GM19467 (cell line): ENCODE results near the gene ZDHHC20.
"Not testable (repeated sequence)": the region's sequence is repeated elsewhere in the genome, so short reads cannot be mapped to it uniquely, and the experiment has no call there.

Experiments
- ATAC-seq: cut with Tn5 transposase; IDR thresholded peaks from one replicate; pipeline ENCODE4 v1.9.1; 2021; ENCODE audit warnings: mild to moderate bottlenecking, moderate library complexity; ENCODE audit not compliant: unreplicated experiment

The ZDHHC20 gene

GRCh38 chr13:21435687-21436151 lies 23.4 kb downstream of the ZDHHC20 start:
- ATAC-seq, result peak; percentile 95

DNA sequence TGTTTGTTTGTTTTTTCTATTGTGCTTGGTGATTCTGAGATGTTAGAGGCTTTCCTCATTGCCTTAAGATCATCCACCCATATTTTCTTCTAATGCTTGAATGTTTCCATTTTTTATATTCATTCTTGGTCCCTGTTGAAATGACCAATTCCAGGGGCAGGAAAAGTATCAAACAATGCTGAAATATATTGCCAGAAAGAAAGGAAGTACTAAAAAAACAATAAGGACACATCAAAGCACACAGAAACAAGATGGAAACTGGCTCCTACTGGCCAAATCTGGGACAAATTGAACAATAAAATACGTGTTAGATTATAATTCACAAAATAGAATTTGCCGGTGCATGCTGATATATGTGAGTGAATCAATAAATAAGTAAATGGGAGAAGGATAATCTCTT lies 23.9 kb downstream of the ZDHHC20 start:
- ATAC-seq, result no peak

DNA sequence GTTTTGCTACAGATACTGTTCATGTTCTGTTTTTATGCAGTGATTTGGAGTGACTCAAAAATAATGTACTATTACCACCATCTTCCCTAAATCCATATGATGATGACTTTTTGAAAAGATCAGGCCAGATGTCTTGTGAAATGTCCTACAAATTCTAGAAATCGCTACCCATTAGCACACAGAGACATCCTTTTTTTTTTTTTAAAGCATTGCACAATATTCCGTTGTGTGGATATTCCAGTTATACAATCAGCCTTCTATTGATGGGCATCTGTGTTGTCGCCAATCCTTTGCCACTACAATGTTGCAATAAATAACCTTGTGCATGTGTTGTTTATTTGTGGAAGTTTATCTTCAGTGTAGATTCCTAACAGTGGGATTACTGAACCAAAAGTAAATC lies 24.5 kb downstream of the ZDHHC20 start:
- ATAC-seq, result no peak

DNA sequence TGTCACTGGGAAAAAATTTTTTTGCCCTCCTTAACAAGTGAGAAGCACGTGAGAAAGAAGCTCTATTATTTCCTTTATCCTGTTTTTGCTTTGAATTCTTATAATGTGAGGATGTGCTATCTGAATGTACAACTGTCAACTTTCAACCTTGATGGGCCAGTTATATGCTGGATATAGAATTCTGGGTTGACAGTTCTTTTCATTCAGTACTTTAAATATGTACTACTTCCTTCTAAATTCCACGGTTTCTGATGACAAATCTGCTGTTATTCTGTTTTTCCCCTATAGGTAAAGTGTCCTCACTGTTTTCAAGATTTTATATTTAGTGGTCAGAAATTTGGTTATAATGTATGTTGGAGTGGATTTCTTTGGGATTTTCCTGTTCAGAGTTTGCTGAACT lies 29.9 kb downstream of the ZDHHC20 start:
- no peak for ATAC-seq

DNA sequence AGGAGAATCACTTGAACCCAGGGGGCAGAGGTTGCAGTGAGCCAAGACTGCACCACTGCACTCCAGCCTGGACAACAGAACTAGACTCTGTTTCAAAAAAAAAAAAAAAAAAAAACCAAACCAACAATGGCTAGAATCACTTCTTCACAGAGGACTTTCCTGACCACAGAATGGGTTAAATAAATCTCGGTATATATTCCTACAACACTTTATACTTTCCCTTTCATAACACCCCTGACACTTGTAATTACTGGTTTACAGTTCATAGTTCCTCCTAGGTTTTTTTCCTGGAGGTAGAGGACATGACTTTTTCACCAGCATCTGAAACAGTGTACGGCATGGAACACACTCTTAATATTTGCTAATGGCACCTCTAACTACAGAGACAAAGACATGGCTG lies 31.4 kb downstream of the ZDHHC20 start:
- ATAC-seq, result no peak

DNA sequence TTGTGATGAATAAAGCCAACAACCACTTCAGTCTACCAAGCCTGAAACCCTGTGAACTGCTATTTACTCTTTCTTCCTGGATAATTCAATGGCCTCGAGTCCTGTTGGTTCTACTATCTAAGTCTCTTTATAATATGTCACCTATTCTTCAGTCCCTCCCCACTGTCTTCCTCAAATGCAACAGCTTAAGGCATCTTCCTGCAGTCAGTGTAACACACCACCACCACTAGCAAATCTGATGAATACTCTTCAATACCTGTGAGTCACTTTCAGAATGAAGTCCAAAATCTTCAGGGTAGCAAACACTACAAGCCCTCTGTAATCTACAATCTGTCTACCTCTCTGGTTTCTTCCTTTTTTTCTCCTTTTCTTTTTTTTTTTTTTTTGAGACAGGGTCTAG lies 32.9 kb downstream of the ZDHHC20 start:
- no peak for ATAC-seq

- no peak for ATAC-seq
Measured at GRCh38 chr13:21420706-21421105, 38.4 kb downstream of the ZDHHC20 start.

DNA sequence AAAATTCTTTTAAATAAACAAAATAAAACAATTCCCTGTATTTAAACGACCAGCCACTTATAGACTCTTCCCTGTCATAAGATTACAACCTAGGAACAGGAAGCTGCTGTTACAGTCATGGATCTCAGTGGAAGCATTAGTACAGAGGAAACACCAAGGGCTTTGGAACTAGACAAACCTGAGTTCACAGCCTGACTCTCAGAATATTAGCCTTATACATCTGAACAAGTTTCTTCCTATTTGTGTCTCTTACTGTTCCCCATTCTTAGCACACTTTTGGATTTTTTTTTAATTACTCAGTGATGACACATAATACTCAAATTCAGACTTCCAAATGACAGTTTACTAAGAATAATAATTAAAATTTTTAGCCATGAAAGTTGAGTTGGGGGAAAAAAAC lies 46.1 kb downstream of the ZDHHC20 start:
- ATAC-seq, result no peak

- ATAC-seq, result not testable (repeated sequence)
Measured at GRCh38 chr13:21410453-21410852, 48.6 kb downstream of the ZDHHC20 start.

GRCh38 chr13:21405309-21405708 lies 53.8 kb downstream of the ZDHHC20 start:
- no peak for ATAC-seq

DNA sequence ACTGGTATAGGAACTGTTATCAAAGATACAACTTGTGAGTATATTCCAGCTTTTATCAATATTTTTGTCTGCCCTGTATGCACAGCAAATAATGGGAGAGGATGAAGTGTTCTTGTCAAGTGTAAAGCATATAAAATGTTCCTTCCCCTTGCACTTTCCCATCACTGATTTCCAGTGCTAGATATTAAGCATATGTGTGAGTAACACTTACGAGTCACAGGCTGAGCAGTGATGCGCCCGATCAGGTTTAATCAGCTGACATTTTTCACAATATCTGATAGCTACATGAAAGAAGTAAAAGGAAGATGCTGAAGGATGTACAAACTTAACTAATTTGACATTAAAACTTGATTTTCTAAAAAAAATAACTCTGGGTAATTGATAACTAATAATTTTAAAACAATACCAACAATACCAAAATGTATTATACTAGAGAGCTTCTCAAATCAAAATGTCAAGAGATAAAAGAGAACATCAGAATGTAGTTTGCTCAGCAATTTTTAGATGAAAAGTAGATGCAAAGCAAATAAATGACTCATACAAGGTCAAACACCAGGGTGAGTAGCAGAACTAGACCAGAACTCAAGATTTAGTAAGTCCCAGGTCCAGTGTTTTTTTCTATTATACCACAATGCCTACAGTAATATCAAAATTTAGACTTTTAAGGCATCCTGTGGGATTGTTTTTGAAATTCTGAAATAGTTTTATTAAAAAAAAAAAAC lies 56.4 kb downstream of the ZDHHC20 start:
- no peak for ATAC-seq

DNA sequence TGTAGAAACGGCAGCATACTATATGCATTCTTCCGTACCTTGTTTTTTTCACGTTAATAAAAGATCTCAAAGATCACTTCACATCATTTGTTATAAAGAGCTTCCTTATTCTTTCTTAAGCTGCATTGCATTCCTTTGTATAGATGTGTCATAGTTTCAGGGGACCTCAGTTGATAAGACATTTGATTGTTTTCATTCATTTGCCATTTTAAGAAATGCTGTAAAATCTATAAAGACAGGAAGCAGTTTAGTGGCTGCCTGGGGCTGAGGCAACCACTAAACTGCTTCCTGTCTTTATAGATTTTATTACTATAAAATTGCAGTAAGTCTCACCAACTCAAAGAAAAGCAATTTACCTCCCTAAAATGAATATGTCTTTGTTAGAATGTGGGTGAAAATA lies 59.4 kb downstream of the ZDHHC20 start:
- ATAC-seq, result no peak

DNA sequence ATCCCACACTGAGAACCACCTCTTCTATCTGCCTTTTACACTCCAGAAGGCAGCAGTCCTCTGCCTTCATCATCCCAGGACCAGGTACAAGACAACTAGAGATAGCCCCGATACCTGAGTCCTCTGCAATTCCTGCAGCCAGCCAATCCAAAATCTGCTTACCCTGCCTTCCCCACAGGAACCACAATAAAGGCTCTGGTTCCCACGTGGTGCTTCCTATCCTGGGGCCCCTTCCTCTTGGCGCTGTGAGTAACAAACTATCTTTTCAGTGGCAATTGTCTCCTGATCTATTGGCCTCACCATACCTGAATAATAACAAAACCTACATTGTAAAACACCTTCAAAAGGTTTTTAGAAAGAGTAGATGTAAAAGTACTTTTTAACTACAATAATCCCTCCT lies 63.1 kb downstream of the ZDHHC20 start:
- no peak for ATAC-seq

DNA sequence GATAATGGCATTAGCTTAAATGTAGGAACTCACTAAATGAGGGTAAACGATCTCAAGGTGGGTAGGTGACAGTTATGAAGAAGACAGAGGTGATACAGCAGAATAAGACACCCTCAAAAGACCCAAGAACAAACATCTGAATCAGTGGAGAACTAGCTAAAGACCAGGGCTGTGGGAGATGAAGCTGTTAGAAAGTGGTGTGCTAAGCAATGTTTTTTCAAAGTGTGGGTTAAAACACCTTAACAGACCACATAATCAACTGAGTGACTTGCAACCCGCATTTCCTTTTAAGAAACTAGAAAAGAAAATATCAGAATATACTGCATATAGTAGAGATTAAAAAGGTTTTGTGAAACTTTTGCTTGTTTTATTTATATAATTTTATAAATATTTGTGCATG lies 70.0 kb downstream of the ZDHHC20 start:
- ATAC-seq, result no peak

DNA sequence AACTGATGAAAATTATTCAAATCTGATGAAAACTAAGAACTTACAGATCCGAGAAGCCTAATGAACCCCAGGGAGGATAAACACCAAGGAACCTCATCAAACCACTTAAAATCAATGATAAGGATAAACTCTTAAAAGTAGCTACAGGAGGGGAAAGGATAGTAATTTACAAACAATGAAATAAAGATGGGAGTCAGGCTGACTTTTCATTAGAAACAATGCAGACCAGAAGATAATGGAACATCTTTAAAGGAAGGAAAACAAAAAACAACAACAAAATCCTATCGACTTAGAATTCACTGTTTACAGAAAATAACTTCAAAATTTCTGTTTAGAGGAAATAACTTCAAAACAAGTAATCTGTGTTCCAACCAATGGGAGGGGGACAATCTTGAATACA lies 73.4 kb downstream of the ZDHHC20 start:
- ATAC-seq, result no peak

GRCh38 chr13:21383090-21383489 lies 76.0 kb downstream of the ZDHHC20 start:
- no peak for ATAC-seq

GRCh38 chr13:21376998-21377985 lies 81.8 kb downstream of the ZDHHC20 start:
- ATAC-seq, result not testable (repeated sequence)

GRCh38 chr13:21372530-21372929 lies 86.6 kb downstream of the ZDHHC20 start:
- no peak for ATAC-seq

- ATAC-seq, result no peak
Measured at GRCh38 chr13:21371011-21371410, 88.1 kb downstream of the ZDHHC20 start.

DNA sequence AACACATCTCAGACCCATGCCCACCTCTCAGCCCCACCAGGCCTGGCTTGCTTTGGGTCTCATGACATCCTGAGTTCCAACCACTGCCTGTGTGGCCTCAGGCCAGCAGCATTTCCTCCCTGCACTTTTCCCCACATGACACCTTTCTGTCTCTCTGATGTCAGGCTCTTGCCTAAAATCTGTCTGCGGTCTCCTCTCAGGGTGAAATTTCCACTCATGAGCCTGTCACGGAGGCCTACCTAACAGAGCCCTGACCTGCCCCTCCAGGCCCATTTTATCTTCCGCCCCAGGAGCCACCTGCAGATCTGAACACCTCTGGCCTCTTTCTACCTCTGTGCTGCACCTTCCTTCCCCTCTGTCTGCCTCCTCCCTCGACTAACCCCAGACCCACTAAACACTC lies 93.5 kb downstream of the ZDHHC20 start:
- ATAC-seq, result no peak

GRCh38 chr13:21364916-21365315 lies 94.2 kb downstream of the ZDHHC20 start:
- no peak for ATAC-seq

- ATAC-seq, result no peak
Measured at GRCh38 chr13:21364357-21364756, 94.7 kb downstream of the ZDHHC20 start.
